T-helper 2 cell (primary cell): Measurements from ENCODE around the gene RAD9A.

Experiments
- DNase-seq, 5 experiments: peaks; one replicate each; pipeline versions ENCODE4 v3.0.0 to v3.0.0-alpha.2; 2012 to 2022
- total RNA-seq, 2 donors: gene quantifications; one replicate each; lab custom pipeline; 2026; lab: John Stamatoyannopoulos, UW

The RAD9A gene
- total RNA-seq, result 27.1 to 28.8 reads per million in 2 donors

GRCh38 chr11:67391304-67392182, at the start of gene RAD9A:
Gene RAD9A, plus strand, starts transcription at chr11:67391986. Its CDS starts 59 bp downstream, at chr11:67392045.
- DNase-seq, result peak; percentile 84 to 96 (median 92)

- peak in 1 of 5 experiments; percentile 51 for DNase-seq
Observed at GRCh38 chr11:67344264-67344663, 47.5 kb upstream of the RAD9A start.

- DNase-seq, result no peak
Observed at GRCh38 chr11:67345247-67345919, 46.4 kb upstream of the RAD9A start.

GRCh38 chr11:67345920-67346819, 45.6 kb upstream of the RAD9A start:
- peak in 1 of 5 experiments; percentile 50 for DNase-seq

- DNase-seq, result no peak
Observed at GRCh38 chr11:67347964-67348749, 43.6 kb upstream of the RAD9A start.

GRCh38 chr11:67349036-67349435, 42.8 kb upstream of the RAD9A start:
- no peak for DNase-seq

GRCh38 chr11:67349457-67349856, 42.3 kb upstream of the RAD9A start:
- no peak for DNase-seq

GRCh38 chr11:67349928-67350465, 41.8 kb upstream of the RAD9A start:
- no peak for DNase-seq

GRCh38 chr11:67351275-67352005, 40.3 kb upstream of the RAD9A start:
- peak; percentile 44 to 77 (median 52) for DNase-seq

- DNase-seq, result peak in 2 of 5 experiments; percentile 19 to 88
Observed at GRCh38 chr11:67352546-67353316, 39.1 kb upstream of the RAD9A start.

- peak; percentile 89 to 97 (median 94) for DNase-seq
Observed at GRCh38 chr11:67353317-67354074, 38.3 kb upstream of the RAD9A start, which contains the start of gene POLD4. Gene POLD4, minus strand, starts transcription at chr11:67353546. Its CDS starts 147 bp downstream, at chr11:67353399.

GRCh38 chr11:67354075-67355022, 37.4 kb upstream of the RAD9A start:
- DNase-seq, result peak in 1 of 5 experiments; percentile 75

GRCh38 chr11:67355023-67355793, 36.6 kb upstream of the RAD9A start:
- DNase-seq, result no peak

GRCh38 chr11:67355794-67356386, 35.9 kb upstream of the RAD9A start:
- no peak for DNase-seq

- no peak for DNase-seq
Observed at GRCh38 chr11:67356387-67356863, 35.4 kb upstream of the RAD9A start.

GRCh38 chr11:67356864-67357561, 34.8 kb upstream of the RAD9A start:
- peak in 4 of 5 experiments; percentile 50 to 71 (median 55) for DNase-seq
